GM12878 (cell line): ENCODE measurements around the gene ARHGAP1.

Source experiments
- CBX5 ChIP-seq: sonication (generic); IDR thresholded peaks from 2 replicates; pipeline ENCODE4 v1.6.1; 2016; ENCODE audit warnings: low read depth, moderate library complexity, mild to moderate bottlenecking, inconsistent platforms
- CHD1 ChIP-seq: IDR thresholded peaks from 2 replicates; pipeline ENCODE4 v1.6.1; 2012; ENCODE audit warnings: low read depth, low read length, improper control_type of control experiment
- EZH2 ChIP-seq: IDR thresholded peaks from 2 replicates; pipeline ENCODE4 v1.6.1; 2012; ENCODE audit warnings: low read depth, mild to moderate bottlenecking, control low read depth, inconsistent platforms, low read length, borderline replicate concordance; ENCODE audit not compliant: control insufficient read depth
- IKZF1 ChIP-seq: fragments of 450-650 bp; conservative IDR thresholded peaks from 2 replicates; pipeline ENCODE4 v1.6.1; 2017; ENCODE audit warnings: antibody characterized with exemption, mild to moderate bottlenecking
- IRF4 ChIP-seq: IDR thresholded peaks from 2 replicates; pipeline ENCODE4 v1.6.1; 2011; ENCODE audit warnings: low read depth, low read length
- REST ChIP-seq: IDR thresholded peaks from 2 replicates; pipeline ENCODE4 v1.6.1; 2012; ENCODE audit warnings: mild to moderate bottlenecking, low read depth, low read length
- SMC3 ChIP-seq: IDR thresholded peaks from 2 replicates; pipeline ENCODE4 v1.6.1; 2011; ENCODE audit warnings: low read length, improper control_type of control experiment, borderline replicate concordance
- STAT3 ChIP-seq: IDR thresholded peaks from 2 replicates; pipeline ENCODE4 v1.6.1; 2011; ENCODE audit warnings: low read depth, low read length, improper control_type of control experiment
- SUPT20H ChIP-seq: IDR thresholded peaks from 2 replicates; pipeline ENCODE4 v1.6.1; 2011; ENCODE audit warnings: low read depth, mild to moderate bottlenecking, low read length, moderate library complexity, borderline replicate concordance; ENCODE audit not compliant: control insufficient read depth
- YY1 ChIP-seq: IDR thresholded peaks from 2 replicates; pipeline ENCODE4 v1.6.1; 2011; ENCODE audit warnings: low read depth, mild to moderate bottlenecking, low read length
- ZBTB33 ChIP-seq: fragments of 450-650 bp; IDR thresholded peaks from 2 replicates; pipeline ENCODE4 v1.6.1; 2017; ENCODE audit warnings: mild to moderate bottlenecking

- TF ChIP-seq SUPT20H (no peak), IRF4 (no peak), EZH2 (no peak), YY1 (no peak), CHD1 (no peak), ZBTB33 (no peak), SMC3 (no peak), CBX5 (no peak), IKZF1 (no peak), REST (no peak), STAT3 (no peak)
Observed at GRCh38 chr11:46745328-46745727, 44.9 kb upstream of the ARHGAP1 start.
